UCSD-AML1 (cell line): Measurements from ENCODE around the gene TMEM14C.

ENCODE experiments used
- DNase-seq: peaks from one replicate; lab custom pipeline; 2025; ENCODE audit not compliant: unreplicated experiment; lab: John Stamatoyannopoulos, UW

TMEM14C gene

GRCh38 chr6:10722820-10723566, at the start of gene TMEM14C:
Gene TMEM14C (plus strand): TSS chr6:10723070. CDS start chr6:10724614, 1,544 bp downstream.
- DNase-seq = peak; percentile 97

GRCh38 chr6:10676403-10676802, 46.5 kb upstream of the TMEM14C start:
- DNase-seq = no peak

DNA sequence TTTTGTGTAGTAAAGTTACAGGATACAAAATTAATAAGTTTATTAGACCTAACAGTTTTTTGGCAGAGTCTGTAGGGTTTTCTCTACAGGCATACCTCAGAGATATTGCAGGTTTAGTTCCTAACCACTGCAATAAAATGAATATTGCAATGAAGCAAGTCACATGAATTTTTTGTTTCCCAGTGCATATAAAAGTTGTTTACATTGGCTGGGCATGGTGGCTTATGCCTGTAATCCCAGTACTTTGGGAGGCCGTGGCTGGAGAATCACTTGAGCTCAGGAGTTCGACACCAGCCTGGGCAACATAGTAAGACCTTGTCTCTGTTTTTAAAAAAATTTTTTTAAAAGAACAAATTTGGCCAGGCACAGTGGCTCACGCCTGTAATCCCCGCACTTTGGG, 44.4 kb upstream of the TMEM14C start:
- no peak for DNase-seq

- DNase-seq = no peak
Observed at GRCh38 chr6:10681795-10682194, 41.1 kb upstream of the TMEM14C start.

DNA sequence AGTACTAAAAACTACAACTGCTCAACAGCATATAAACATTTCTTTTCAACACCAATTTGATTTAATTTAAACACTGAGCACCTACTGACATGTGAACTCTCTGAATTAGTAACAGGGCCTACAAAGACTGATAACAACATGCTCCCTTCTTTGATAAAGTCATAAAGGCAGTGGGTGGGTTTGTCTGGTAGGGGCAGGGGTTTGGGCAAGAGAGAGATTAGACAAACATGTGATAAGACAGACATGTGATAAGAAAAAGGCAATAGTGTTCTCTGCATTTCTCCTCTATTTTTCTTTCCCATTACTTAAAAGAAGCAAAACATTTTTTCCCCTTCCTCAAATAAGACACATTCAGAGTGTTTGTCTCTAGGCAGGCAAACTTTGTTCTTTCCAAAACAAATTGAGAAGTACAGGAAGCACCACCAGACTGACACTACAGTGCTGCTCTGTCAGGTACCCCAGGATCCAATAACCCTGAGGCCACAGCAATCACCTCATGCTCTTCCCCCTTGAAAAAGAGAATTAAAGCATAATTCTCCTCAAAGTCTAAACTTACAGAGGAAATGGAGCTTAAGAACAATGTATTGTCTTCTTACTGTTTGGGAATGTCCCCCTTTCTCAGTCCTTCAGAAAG, 40.4 kb upstream of the TMEM14C start:
- no peak for DNase-seq

- DNase-seq = no peak
Observed at GRCh38 chr6:10684618-10685017, 38.3 kb upstream of the TMEM14C start.

DNA sequence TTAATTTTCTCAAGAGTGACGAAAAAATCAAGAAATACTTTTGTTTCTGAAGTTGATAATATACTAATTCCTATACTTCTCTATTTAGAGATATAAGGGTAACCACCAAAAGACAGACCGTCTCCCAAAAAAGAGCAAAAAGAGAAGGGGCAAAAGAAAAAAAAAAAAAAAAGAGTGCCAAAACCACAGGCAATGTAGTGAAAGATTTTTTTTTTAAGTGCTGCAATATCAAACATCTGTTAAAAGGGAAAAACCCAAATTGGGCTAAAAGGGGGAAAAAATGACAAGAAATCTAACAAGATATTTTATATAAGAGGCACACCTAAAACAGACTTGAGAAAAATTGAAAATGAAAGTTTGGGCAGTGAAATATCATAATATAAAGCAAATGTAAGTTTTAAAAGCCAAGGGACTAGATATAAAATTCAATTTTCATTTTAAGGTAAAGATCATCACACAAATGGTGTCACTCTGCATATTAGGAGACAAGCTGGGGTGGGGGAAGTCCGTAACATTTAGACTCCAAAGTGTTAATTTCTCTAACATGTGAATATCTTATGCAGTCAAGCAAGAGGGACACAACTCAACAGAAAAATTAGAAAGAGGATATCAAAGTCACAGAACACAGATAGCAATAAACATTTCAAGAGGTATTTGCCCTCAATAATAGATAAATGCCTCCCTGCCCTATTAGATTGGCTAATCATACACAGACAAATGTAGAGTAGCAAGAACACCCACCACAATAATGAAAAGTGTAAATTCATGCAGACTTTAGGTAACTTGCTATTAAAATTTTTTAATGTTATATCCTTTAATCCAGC, 37.6 kb upstream of the TMEM14C start:
- no peak for DNase-seq

DNA sequence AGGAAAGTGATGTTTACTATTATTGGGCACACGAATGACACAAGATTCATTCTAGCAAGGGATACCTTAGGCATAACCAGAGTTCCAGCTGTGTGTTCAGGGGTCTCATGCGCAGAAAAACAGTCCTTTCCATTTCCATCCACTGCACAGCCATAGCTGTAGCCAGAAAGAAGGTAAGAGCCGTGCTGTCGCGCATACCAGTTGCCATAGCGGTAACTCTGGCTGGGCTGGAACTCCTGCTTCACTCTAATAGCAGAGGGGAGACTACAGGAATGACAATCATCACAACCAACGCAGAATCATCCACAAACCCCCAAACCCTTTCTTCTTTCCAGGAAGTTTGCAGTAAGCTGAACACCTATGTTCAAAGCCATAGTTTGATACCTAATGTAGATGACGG, 36.0 kb upstream of the TMEM14C start:
- DNase-seq = no peak

DNA sequence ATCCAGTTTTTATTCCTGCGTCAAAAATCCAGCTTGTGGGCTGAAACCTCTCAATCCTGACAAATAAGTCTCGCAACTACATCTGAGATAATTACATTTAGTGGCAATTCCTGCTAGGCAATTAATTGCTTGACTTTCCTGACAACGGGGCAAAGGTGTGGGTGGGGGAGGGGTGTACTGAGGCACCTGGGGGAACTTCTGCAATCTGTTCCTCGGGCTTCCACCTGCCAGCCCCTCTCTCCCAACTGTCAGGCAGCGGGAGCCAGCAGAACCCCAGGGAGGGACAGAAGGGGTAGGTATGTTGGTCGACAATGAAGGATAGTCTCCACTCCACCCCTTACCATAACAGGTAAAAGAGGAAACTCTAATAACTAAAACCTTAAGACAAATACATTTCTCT, 35.3 kb upstream of the TMEM14C start:
- DNase-seq = no peak

DNA sequence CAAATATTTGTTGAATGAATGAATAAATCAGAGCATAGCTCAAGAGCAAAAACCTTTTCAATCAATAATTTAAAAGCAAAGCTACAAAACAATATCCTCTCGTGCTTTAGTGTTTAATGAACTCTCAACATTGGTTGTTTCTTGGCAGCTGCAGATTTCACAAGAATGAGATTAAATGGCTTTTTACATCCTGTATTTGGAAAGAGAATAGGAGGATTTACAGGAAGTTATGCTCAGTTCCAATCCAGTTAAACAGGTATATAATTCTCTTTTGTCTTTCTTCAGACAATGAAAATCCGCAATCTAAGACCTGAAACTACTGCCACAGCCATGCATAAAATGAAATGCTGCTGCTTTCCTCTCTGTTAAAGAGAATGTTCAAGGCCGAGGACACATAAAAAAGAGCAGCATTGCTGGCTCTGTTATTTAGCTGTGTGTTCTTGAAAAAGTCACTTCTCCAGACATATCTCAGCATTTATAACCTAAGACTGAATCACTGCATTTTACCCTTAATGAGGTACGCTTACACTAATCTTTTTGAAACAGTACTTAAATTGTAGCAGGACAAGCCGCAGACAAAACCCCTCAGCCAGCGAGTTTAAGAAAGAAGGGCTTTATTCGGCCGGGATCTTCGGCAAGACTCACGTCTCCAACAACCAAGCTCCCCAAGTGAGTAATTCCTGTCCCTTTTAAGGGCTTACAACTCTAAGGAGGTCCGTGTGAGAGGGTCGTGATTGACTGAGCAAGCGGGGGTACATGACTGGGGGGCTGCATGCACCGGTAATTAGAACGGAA, 32.0 kb upstream of the TMEM14C start:
- DNase-seq = no peak

DNA sequence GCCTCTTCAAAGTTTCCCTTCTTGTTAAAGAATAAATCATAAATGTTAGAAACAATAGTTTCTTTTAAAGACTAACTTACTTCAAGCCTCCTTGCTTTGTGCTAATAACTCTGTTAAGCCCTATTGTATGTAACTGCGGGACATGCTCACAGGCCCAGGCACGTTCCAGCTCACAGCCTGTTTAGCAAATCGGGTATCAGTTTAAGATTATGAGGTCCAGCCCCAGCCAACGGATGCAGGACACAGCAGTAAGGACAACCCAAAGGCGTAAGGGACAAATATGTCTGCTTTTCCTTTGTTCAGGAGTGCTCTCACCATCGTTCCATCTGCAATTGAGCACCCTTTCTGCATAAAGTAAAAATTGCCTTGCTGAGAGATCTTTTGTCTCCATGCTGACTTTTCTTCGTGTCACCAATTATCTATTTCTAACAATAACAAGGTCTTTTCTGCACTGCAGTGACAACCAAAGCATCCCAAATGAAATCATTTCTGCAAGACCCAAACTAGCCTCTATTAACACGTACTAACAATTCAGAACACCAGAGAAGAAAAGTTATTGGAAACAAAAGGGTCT, 29.8 kb upstream of the TMEM14C start:
- DNase-seq = no peak

GRCh38 chr6:10694302-10695085, 28.4 kb upstream of the TMEM14C start, which contains the start of the genes C6orf52 and PAK1IP1:
Gene C6orf52 (minus strand): TSS chr6:10694616. CDS start chr6:10687550, 7,066 bp downstream.
Gene PAK1IP1 (plus strand): TSS chr6:10694972. CDS start chr6:10694986, 14 bp downstream.
- DNase-seq = peak; percentile 91

GRCh38 chr6:10695086-10695657, 27.7 kb upstream of the TMEM14C start:
- no peak for DNase-seq

GRCh38 chr6:10696655-10697054, 26.2 kb upstream of the TMEM14C start:
- no peak for DNase-seq

GRCh38 chr6:10713962-10714361, 8.9 kb upstream of the TMEM14C start:
- DNase-seq = no peak

- DNase-seq = no peak
Observed at GRCh38 chr6:10719296-10719963, 3.4 kb upstream of the TMEM14C start.

DNA sequence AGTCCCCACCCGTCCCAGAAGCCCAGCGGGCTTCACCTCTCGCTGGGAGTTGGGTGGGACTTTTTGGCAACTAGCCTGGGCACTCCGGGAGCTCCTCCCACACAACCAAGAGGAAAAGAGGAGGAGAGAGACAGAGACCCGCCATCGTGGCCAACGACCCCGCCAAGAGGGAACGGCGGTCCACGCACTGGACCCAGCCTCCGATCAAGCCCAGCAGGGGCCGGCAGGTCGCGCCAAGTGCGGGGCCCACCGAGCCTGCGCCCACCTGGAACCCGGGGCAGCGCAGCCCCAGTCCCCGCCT, 3.0 kb upstream of the TMEM14C start:
- no peak for DNase-seq

DNA sequence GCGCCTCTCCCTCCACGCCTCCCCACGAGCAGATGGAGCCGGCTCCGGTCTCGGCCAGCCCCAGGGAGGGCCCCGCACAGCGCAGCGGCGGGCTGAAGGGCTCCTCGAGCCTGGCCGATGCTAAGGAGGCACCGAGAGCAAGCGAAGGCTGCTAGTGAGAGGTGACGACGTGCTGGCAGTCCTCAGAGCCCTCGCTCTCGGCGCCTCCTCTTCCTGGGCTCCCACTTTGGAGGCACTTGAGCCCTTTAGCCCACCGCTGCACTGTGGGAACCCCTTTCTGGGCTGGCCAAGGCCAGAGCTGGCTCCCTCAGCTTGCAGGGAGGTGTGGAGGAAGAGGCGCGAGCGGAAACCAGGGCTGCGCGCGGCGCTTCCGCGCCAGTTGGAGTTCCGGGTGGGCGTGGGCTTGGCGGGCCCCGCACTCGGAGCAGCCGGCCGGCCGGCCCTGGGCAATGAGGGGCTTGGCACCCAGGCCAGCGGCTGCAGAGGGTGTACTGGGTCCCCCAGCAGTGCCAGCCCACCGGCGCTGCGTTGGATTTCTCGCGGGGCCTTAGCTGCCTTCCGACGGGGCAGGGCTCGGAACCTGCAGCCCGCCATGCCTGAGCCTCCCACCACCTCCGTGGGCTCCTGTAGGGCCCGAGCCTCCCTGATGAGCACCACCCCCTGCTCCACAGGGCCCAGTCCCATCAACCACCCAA, 2.5 kb upstream of the TMEM14C start:
- peak; percentile 59 for DNase-seq
